HG02852 (cell line): ENCODE results near the gene TTYH3.
A peak's percentile ranks its signal among the peaks of the same experiment; 100 is the strongest.

Source experiments
- ATAC-seq: cut with Tn5 transposase; IDR thresholded peaks from one replicate; pipeline ENCODE4 v1.9.1; 2021; ENCODE audit warnings: mild to moderate bottlenecking, moderate library complexity; ENCODE audit not compliant: unreplicated experiment

Gene TTYH3

GRCh38 chr7:2634267-2635145, 2.7 kb downstream of the TTYH3 start:
- no peak for ATAC-seq

GRCh38 chr7:2635148-2635668, 3.4 kb downstream of the TTYH3 start:
- no peak for ATAC-seq

GRCh38 chr7:2635810-2636701, 4.3 kb downstream of the TTYH3 start:
- no peak for ATAC-seq

- ATAC-seq = no peak
Observed at GRCh38 chr7:2637066-2637471, 5.3 kb downstream of the TTYH3 start.

GRCh38 chr7:2637505-2638223, 5.9 kb downstream of the TTYH3 start:
- ATAC-seq = no peak

- ATAC-seq = no peak
Observed at GRCh38 chr7:2638224-2638991, 6.6 kb downstream of the TTYH3 start.

GRCh38 chr7:2639181-2639681, 7.4 kb downstream of the TTYH3 start:
- ATAC-seq = no peak

- no peak for ATAC-seq
Observed at GRCh38 chr7:2639695-2640481, 8.1 kb downstream of the TTYH3 start.

- no peak for ATAC-seq
Observed at GRCh38 chr7:2640482-2640830, 8.7 kb downstream of the TTYH3 start.

GRCh38 chr7:2640846-2641316, 9.1 kb downstream of the TTYH3 start:
- ATAC-seq = no peak

GRCh38 chr7:2641406-2642393, 9.9 kb downstream of the TTYH3 start:
- peak; percentile 40 for ATAC-seq

- ATAC-seq = no peak
Observed at GRCh38 chr7:2643386-2644219, 11.8 kb downstream of the TTYH3 start.

- no peak for ATAC-seq
Observed at GRCh38 chr7:2644220-2644561, 12.4 kb downstream of the TTYH3 start.

GRCh38 chr7:2644562-2645273, 12.9 kb downstream of the TTYH3 start:
- peak; percentile 28 for ATAC-seq

- ATAC-seq = peak; percentile 51
Observed at GRCh38 chr7:2645274-2645868, 13.6 kb downstream of the TTYH3 start.

GRCh38 chr7:2646336-2646679, 14.5 kb downstream of the TTYH3 start:
- ATAC-seq = no peak
